Body of pancreas (tissue), 4 donors: Measurements from ENCODE around the gene KRT1.

Experiments
- CTCF ChIP-seq, 7 experiments: fragments of 450-650 bp in 4 of 7; fragments of 200-600 bp in 3 of 7; sonication (generic) in 3 of 7; IDR thresholded peaks; one replicate each; pipeline ENCODE4 v1.5.1; 2016 to 2019; ENCODE audit warnings: antibody characterized with exemption in 7 of 7
- POLR2A ChIP-seq, 3 donors: fragments of 450-650 bp; IDR thresholded peaks; one replicate each; pipeline ENCODE4 v1.6.1; 2016; ENCODE audit warnings: antibody characterized with exemption in 3 of 3, mild to moderate bottlenecking in 2 of 3

- TF ChIP-seq POLR2A (IDR thresholded peaks at IDR 0.05): no peak
- no peak for TF ChIP-seq CTCF (IDR thresholded peaks at IDR 0.05)
Observed at GRCh38 chr12:52701281-52701680, 21.1 kb upstream of the KRT1 start.
